Fibroblast of lung (primary cell): ENCODE results near the gene THOC7.

Experiments used
- CTCF ChIP-seq, 2 donors: IDR thresholded peaks in 1 of 2; conservative IDR thresholded peaks in 1 of 2; 1 replicate in 1 of 2; 2 replicates in 1 of 2; pipeline ENCODE4 v1.5.1; 2011 to 2012; ENCODE audit warnings: low read length in 2 of 2, control low read depth in 1 of 2, inconsistent platforms in 1 of 2, low read depth in 1 of 2, mild to moderate bottlenecking in 1 of 2
- EZH2 ChIP-seq: IDR thresholded peaks from 2 replicates; pipeline ENCODE4 v1.5.1; 2012; ENCODE audit warnings: low read length, control low read depth, mild to moderate bottlenecking; ENCODE audit errors: missing control alignments

GRCh38 chr3:63807961-63808565 is 55.5 kb downstream of the THOC7 start:
- TF ChIP-seq CTCF (conservative IDR thresholded peaks at IDR 0.05 in 1 of 2, IDR thresholded peaks at IDR 0.05 in 1 of 2; ENCODE audit: low read depth in 1 of 2, low read length in 2 of 2) = no peak
- TF ChIP-seq EZH2 = no peak
